Tibial artery (tissue), 4 donors: ENCODE results near the gene DLGAP1.
A peak's percentile ranks its signal among the peaks of the same experiment; 100 is the strongest.

Experiments
- DNase-seq, 2 donors: peaks; one replicate each; pipeline ENCODE4 v3.0.0-alpha.2; 2019
- H3K27ac ChIP-seq, 2 donors: fragments of 200-600 bp; sonication (generic) in 1 of 2; 1 replicate in 1 of 2; 2 replicates in 1 of 2; pipeline ENCODE4 v1.5.1; 2018 to 2019; ENCODE audit warnings: mild to moderate bottlenecking in 1 of 2
- H3K27me3 ChIP-seq, 2 donors: fragments of 200-600 bp; sonication (generic) in 1 of 2; one replicate each; pipeline versions ENCODE4 v1.5.1 to v1.6.0; 2016 to 2019
- H3K36me3 ChIP-seq, 3 donors: fragments of 200-600 bp; sonication (generic) in 2 of 3; one replicate each; pipeline ENCODE4 v1.5.1; 2016 to 2019; ENCODE audit warnings: mild to moderate bottlenecking in 2 of 3
- H3K4me1 ChIP-seq, 4 donors: fragments of 200-600 bp; sonication (generic) in 2 of 4; 1 replicate in 3 of 4; 2 replicates in 1 of 4; pipeline ENCODE4 v1.5.1; 2016 to 2019
- H3K4me3 ChIP-seq, 2 donors: fragments of 200-600 bp; sonication (generic) in 1 of 2; 1 replicate in 1 of 2; 2 replicates in 1 of 2; pipeline ENCODE4 v1.5.1; 2018 to 2019; ENCODE audit warnings: mild to moderate bottlenecking in 2 of 2
- H3K9me3 ChIP-seq, 3 donors: fragments of 200-600 bp; sonication (generic) in 1 of 3; one replicate each; pipeline ENCODE4 v1.5.1; 2016 to 2019
- CTCF ChIP-seq, 2 experiments: fragments of 200-600 bp in 1 of 2; fragments of 450-650 bp in 1 of 2; IDR thresholded peaks; one replicate each; pipeline ENCODE4 v1.5.1; 2017 to 2019; ENCODE audit warnings: antibody characterized with exemption in 2 of 2, mild to moderate bottlenecking in 1 of 2, moderate library complexity in 1 of 2
- intact Hi-C: fragments of 100-400 bp; cut with DNase I; formaldehyde crosslinking; loops from one replicate; pipeline ENCODE4 v1.15.0; 2023; ENCODE audit warnings: low total_unique reads

DLGAP1 gene

GRCh38 chr18:4106407-4107033 is 348.6 kb downstream of the DLGAP1 start:
- Histone ChIP-seq H3K27ac (peak overlapping the region in 1 of 2 donors; percentile 2), H3K9me3 (no peaks in the 10 kb centered on the region), H3K4me1 (peaks cover 0 to 3% (median 0%) of the 10 kb centered on the region in 4 donors), H3K36me3 (no peaks in the 10 kb centered on the region), H3K27me3 (no peaks in the 10 kb centered on the region), H3K4me3 (peak overlapping the region; percentile 34 to 44)
- DNase-seq, result peak; percentile 79 to 82
- peak; percentile 78 to 90 for TF ChIP-seq CTCF (IDR thresholded peaks at IDR 0.05)
- intact Hi-C loops, result loop anchor here (10.0 kb wide), 2 partner anchors 918 to 958 kb away; no protein-coding TSS in a partner anchor

GRCh38 chr18:4102901-4103300 is 352.2 kb downstream of the DLGAP1 start:
- H3K27ac ChIP-seq, result no peak overlapping the region
- no peaks in the 10 kb centered on the region for H3K36me3 ChIP-seq
- TF ChIP-seq CTCF (IDR thresholded peaks at IDR 0.05), result no peak
- no peaks in the 10 kb centered on the region for H3K9me3 ChIP-seq
- H3K27me3 ChIP-seq, result no peaks in the 10 kb centered on the region
- H3K4me1 ChIP-seq, result peaks cover 0 to 3% (median 0%) of the 10 kb centered on the region in 4 donors
- no peak for DNase-seq
- no peak overlapping the region for H3K4me3 ChIP-seq
- intact Hi-C loops, result loop anchor here (10.0 kb wide), 2 partner anchors 922 to 962 kb away; no protein-coding TSS in a partner anchor

GRCh38 chr18:4101009-4101408 is 354.1 kb downstream of the DLGAP1 start:
- no peaks in the 10 kb centered on the region for H3K9me3 ChIP-seq
- no peak for DNase-seq
- no peaks in the 10 kb centered on the region for H3K36me3 ChIP-seq
- peaks cover 0 to 13% (median under 1%) of the 10 kb centered on the region in 4 donors for H3K4me1 ChIP-seq
- no peak overlapping the region for H3K4me3 ChIP-seq
- no peaks in the 10 kb centered on the region for H3K27me3 ChIP-seq
- no peak overlapping the region for H3K27ac ChIP-seq
- no peak for TF ChIP-seq CTCF (IDR thresholded peaks at IDR 0.05)
- intact Hi-C loops, result loop anchor here (10.0 kb wide), 2 partner anchors 924 to 964 kb away; no protein-coding TSS in a partner anchor

GRCh38 chr18:4096486-4096885 is 358.6 kb downstream of the DLGAP1 start:
- no peak for DNase-seq
- Histone ChIP-seq H3K36me3 (no peaks in the 10 kb centered on the region), H3K4me3 (no peak overlapping the region), H3K27ac (no peak overlapping the region), H3K4me1 (peaks cover 0 to 13% (median 0%) of the 10 kb centered on the region in 4 donors), H3K27me3 (no peaks in the 10 kb centered on the region), H3K9me3 (no peaks in the 10 kb centered on the region)
- TF ChIP-seq CTCF (IDR thresholded peaks at IDR 0.05), result no peak
- intact Hi-C loops, result no loop called here

- no peaks in the 10 kb centered on the region for H3K9me3 ChIP-seq
- no peaks in the 10 kb centered on the region for H3K36me3 ChIP-seq
- TF ChIP-seq CTCF (IDR thresholded peaks at IDR 0.05), result no peak
- intact Hi-C loops, result no loop called here
- H3K27me3 ChIP-seq, result no peaks in the 10 kb centered on the region
- H3K4me1 ChIP-seq, result peaks cover 0 to 13% (median 0%) of the 10 kb centered on the region in 4 donors
- no peak overlapping the region for H3K27ac ChIP-seq
- no peak overlapping the region for H3K4me3 ChIP-seq
- DNase-seq, result no peak
Observed at GRCh38 chr18:4093676-4094075, 361.4 kb downstream of the DLGAP1 start.
